ENCODE measurements around the gene EXOSC7.
"Not testable (repeated sequence)": the region's sequence is repeated elsewhere in the genome, so short reads cannot be mapped to it uniquely, and the experiment has no call there.

EXOSC7 gene

GRCh38 chr3:44962621-44963393, 13.2 kb upstream of the EXOSC7 start:
- DNase-seq (ENCODE audit: low spot score) (no peak), FAIRE-seq (no peak)

GRCh38 chr3:44963571-44964325, 12.3 kb upstream of the EXOSC7 start:
- no peak for FAIRE-seq
- DNase-seq (ENCODE audit: low spot score): no peak

- DNase-seq (ENCODE audit: low spot score) (no peak), FAIRE-seq (no peak)
Measured at GRCh38 chr3:44965165-44965564, 10.9 kb upstream of the EXOSC7 start.

GRCh38 chr3:44966795-44967278, 9.2 kb upstream of the EXOSC7 start:
- FAIRE-seq: no peak
- no peak for DNase-seq (ENCODE audit: low spot score)

- DNase-seq (ENCODE audit: low spot score): no peak
- FAIRE-seq: no peak
Measured at GRCh38 chr3:44968447-44968858, 7.6 kb upstream of the EXOSC7 start.

GRCh38 chr3:44969154-44969827, 6.8 kb upstream of the EXOSC7 start:
- DNase-seq (ENCODE audit: low spot score): no peak
- FAIRE-seq: no peak

- FAIRE-seq: no peak
- no peak for DNase-seq (ENCODE audit: low spot score)
Measured at GRCh38 chr3:44969828-44970179, 6.2 kb upstream of the EXOSC7 start.

- DNase-seq (ENCODE audit: low spot score) (no peak), FAIRE-seq (no peak)
Measured at GRCh38 chr3:44970926-44971490, 5.0 kb upstream of the EXOSC7 start.

GRCh38 chr3:44974416-44974815, 1.6 kb upstream of the EXOSC7 start:
- FAIRE-seq: no peak

GRCh38 chr3:44981220-44981619, 5.2 kb downstream of the EXOSC7 start:
- DNase-seq (ENCODE audit: low spot score) (no peak), FAIRE-seq (no peak)

More at GRCh38 chr3:44974416-44974815, 1.6 kb upstream of the EXOSC7 start:
- DNase-seq (ENCODE audit: low spot score): no peak

GRCh38 chr3:44981751-44982150, 5.7 kb downstream of the EXOSC7 start:
- no peak for DNase-seq (ENCODE audit: low spot score)
- FAIRE-seq: no peak

- no peak for FAIRE-seq
- no peak for DNase-seq (ENCODE audit: low spot score)
Measured at GRCh38 chr3:44982817-44983216, 6.8 kb downstream of the EXOSC7 start.

GRCh38 chr3:44983484-44983941, 7.5 kb downstream of the EXOSC7 start:
- no peak for FAIRE-seq
- DNase-seq (ENCODE audit: low spot score): no peak

- no peak for FAIRE-seq
- DNase-seq (ENCODE audit: low spot score): no peak
Measured at GRCh38 chr3:44984335-44984734, 8.3 kb downstream of the EXOSC7 start.

GRCh38 chr3:44986330-44986729, 10.3 kb downstream of the EXOSC7 start:
- not testable (repeated sequence) for DNase-seq (ENCODE audit: low spot score); FAIRE-seq

- no peak for DNase-seq (ENCODE audit: low spot score)
- no peak for FAIRE-seq
Measured at GRCh38 chr3:44987332-44987731, 11.3 kb downstream of the EXOSC7 start.

- DNase-seq (ENCODE audit: low spot score): no peak
- FAIRE-seq: no peak
Measured at GRCh38 chr3:44988073-44988472, 12.0 kb downstream of the EXOSC7 start.

- DNase-seq (ENCODE audit: low spot score) (no peak), FAIRE-seq (no peak)
Measured at GRCh38 chr3:44989141-44989540, 13.1 kb downstream of the EXOSC7 start.

GRCh38 chr3:44989636-44990373, 13.8 kb downstream of the EXOSC7 start:
- DNase-seq (ENCODE audit: low spot score): no peak
- no peak for FAIRE-seq

GRCh38 chr3:44991326-44991725, 15.3 kb downstream of the EXOSC7 start:
- FAIRE-seq (no peak), DNase-seq (ENCODE audit: low spot score) (no peak)

Measured in RCC 7860 (cell line).